A673 (cell line): ENCODE measurements around the gene SLC25A29.

Source experiments
- CTCF ChIP-seq: fragments of 300-800, 200-600 bp; sonication (generic); conservative IDR thresholded peaks from 2 replicates; pipeline ENCODE4 v1.5.1; 2017; ENCODE audit warnings: low read depth, mild to moderate bottlenecking, antibody characterized with exemption, low read length, moderate library complexity, mixed read lengths
- EZH2 ChIP-seq: fragments of 200-600 bp; sonication (generic); IDR thresholded peaks from 2 replicates; pipeline ENCODE4 v1.6.1; 2017; ENCODE audit warnings: borderline replicate concordance, low read depth, mild to moderate bottlenecking, mixed read lengths, antibody characterized with exemption, low read length; ENCODE audit not compliant: poor library complexity, severe bottlenecking

- TF ChIP-seq CTCF = no peak
- no peak for TF ChIP-seq EZH2
Observed at GRCh38 chr14:100323121-100323941, 17.1 kb upstream of the SLC25A29 start, which contains the start of gene SLC25A47.
